DND-41 (cell line): ENCODE results near the gene MAP2K3.
"Not testable (repeated sequence)": the region's sequence is repeated elsewhere in the genome, so short reads cannot be mapped to it uniquely, and the experiment has no call there.

Source experiments
- CTCF ChIP-seq: IDR thresholded peaks from 2 replicates; pipeline ENCODE4 v1.5.1; 2012; ENCODE audit warnings: borderline replicate concordance, low read length, moderate library complexity, mild to moderate bottlenecking; ENCODE audit not compliant: poor library complexity, severe bottlenecking; ENCODE audit errors: extremely low read depth
- EZH2 ChIP-seq: IDR thresholded peaks from 3 replicates; pipeline ENCODE4 v1.6.1; 2012; ENCODE audit warnings: borderline replicate concordance, low read depth, mild to moderate bottlenecking, moderate library complexity, low read length, inconsistent platforms; ENCODE audit not compliant: severe bottlenecking

- not testable (repeated sequence) for TF ChIP-seq CTCF, EZH2
Measured at GRCh38 chr17:21305431-21306180, 21.1 kb downstream of the MAP2K3 start.
